Daoy (cell line): ENCODE results near the gene ME1. TPM values are rescaled to one million over a fixed set of nuclear protein-coding genes. Genes with fewer than 3 reads are reported as not detected.
"Not testable (repeated sequence)": the region's sequence is repeated elsewhere in the genome, so short reads cannot be mapped to it uniquely, and the experiment has no call there.

Source experiments
- DNase-seq: peaks from one replicate; pipeline ENCODE4 v3.0.0-alpha.2; 2015; ENCODE audit warnings: low read depth
- total RNA-seq: library from RNA; depleted of rRNA; stranded (reverse); fragments of >200 nt; shearing (Covaris generic); gene quantifications from 2 replicates; pipeline ENCODE4 v1.2.3, GENCODE V29; 2014

Gene ME1
- total RNA-seq, 1 experiment from 2014 or later = 22.4 TPM

GRCh38 chr6:83257791-83258190 lies 173.1 kb downstream of the ME1 start:
- no peak for DNase-seq

GRCh38 chr6:83256719-83257118 lies 174.1 kb downstream of the ME1 start:
- DNase-seq = not testable (repeated sequence)

GRCh38 chr6:83252719-83253118 lies 178.1 kb downstream of the ME1 start:
- DNase-seq = peak; percentile 28

GRCh38 chr6:83250235-83250634 lies 180.6 kb downstream of the ME1 start:
- DNase-seq = no peak

- no peak for DNase-seq
These were observed 183.4 kb downstream of the ME1 start for GRCh38 chr6:83247471-83247870.

- no peak for DNase-seq
These were observed 199.7 kb downstream of the ME1 start for GRCh38 chr6:83231146-83231545.

- DNase-seq = no peak
These were observed 204.3 kb downstream of the ME1 start for GRCh38 chr6:83226517-83226916.

- DNase-seq = no peak
These were observed 208.9 kb downstream of the ME1 start for GRCh38 chr6:83221889-83222479.

- no peak for DNase-seq
These were observed 209.6 kb downstream of the ME1 start for GRCh38 chr6:83221276-83221675.

GRCh38 chr6:83220121-83220520 lies 210.7 kb downstream of the ME1 start:
- DNase-seq = no peak

GRCh38 chr6:83218646-83219045 lies 212.2 kb downstream of the ME1 start:
- no peak for DNase-seq

- no peak for DNase-seq
These were observed 214.0 kb downstream of the ME1 start for GRCh38 chr6:83216806-83217205.

- DNase-seq = peak; percentile 67
These were observed 215.5 kb downstream of the ME1 start for GRCh38 chr6:83215131-83216047.

- DNase-seq = no peak
These were observed 228.8 kb downstream of the ME1 start for GRCh38 chr6:83202031-83202430.

- DNase-seq = peak; percentile 84
These were observed 231.0 kb downstream of the ME1 start for GRCh38 chr6:83199863-83200225.

GRCh38 chr6:83199173-83199862 lies 231.5 kb downstream of the ME1 start:
- no peak for DNase-seq

- DNase-seq = peak; percentile 48
These were observed 232.2 kb downstream of the ME1 start for GRCh38 chr6:83198486-83199172.

- DNase-seq = peak; percentile 54
These were observed 236.9 kb downstream of the ME1 start for GRCh38 chr6:83193747-83194566.

- DNase-seq = peak; percentile 97
These were observed 237.7 kb downstream of the ME1 start, which contains the start of the genes PGM3 and RWDD2A for GRCh38 chr6:83192871-83193746. Gene PGM3 (minus strand): TSS chr6:83193265. CDS start chr6:83191012, 2,253 bp downstream. Gene RWDD2A (plus strand): TSS chr6:83193357. CDS start chr6:83194452, 1,095 bp downstream.

- DNase-seq = no peak
These were observed 238.4 kb downstream of the ME1 start for GRCh38 chr6:83192456-83192855.
